Peyer's patch (tissue), 4 donors: Measurements from ENCODE around the gene NCKAP5. TPM values are rescaled to one million over a fixed set of nuclear protein-coding genes. Genes with fewer than 3 reads are reported as not detected.

ENCODE experiments used
- DNase-seq, 3 donors: peaks; one replicate each; pipeline ENCODE4 v3.0.0-alpha.2; 2017 to 2019
- H3K27ac ChIP-seq, 4 donors: fragments of 200-600 bp; sonication (generic); one replicate each; pipeline ENCODE4 v1.5.1; 2016 to 2019
- H3K27me3 ChIP-seq, 2 donors: fragments of 200-600 bp; sonication (generic); one replicate each; pipeline ENCODE4 v1.5.1; 2019
- H3K36me3 ChIP-seq, 3 donors: fragments of 200-600 bp; sonication (generic); one replicate each; pipeline ENCODE4 v1.5.1; 2016 to 2019
- H3K4me1 ChIP-seq, 4 donors: fragments of 200-600 bp; sonication (generic); one replicate each; pipeline ENCODE4 v1.5.1; 2016 to 2019
- H3K4me3 ChIP-seq, 4 donors: fragments of 200-600 bp; sonication (generic); 1 replicate in 3 of 4; 2 replicates in 1 of 4; pipeline ENCODE4 v1.5.1; 2016 to 2019; ENCODE audit warnings: mild to moderate bottlenecking in 1 of 4
- H3K9me3 ChIP-seq, 4 donors: fragments of 200-600 bp; sonication (generic); one replicate each; pipeline ENCODE4 v1.5.1; 2016 to 2019; ENCODE audit warnings: mild to moderate bottlenecking in 1 of 4
- CTCF ChIP-seq, 6 experiments: fragments of 450-650 bp in 4 of 6; fragments of 200-600 bp in 2 of 6; sonication (generic) in 1 of 6; IDR thresholded peaks; one replicate each; pipeline ENCODE4 v1.5.1; 2017 to 2019; ENCODE audit warnings: antibody characterized with exemption in 6 of 6, mild to moderate bottlenecking in 3 of 6, moderate library complexity in 1 of 6
- POLR2A ChIP-seq, 2 donors: fragments of 450-650 bp; IDR thresholded peaks; one replicate each; pipeline ENCODE4 v1.5.1; 2017; ENCODE audit warnings: antibody characterized with exemption in 2 of 2, mild to moderate bottlenecking in 2 of 2, moderate library complexity in 2 of 2
- total RNA-seq, 4 donors: library from RNA; depleted of rRNA; stranded (reverse); fragments of >200 nt; gene quantifications; one replicate each; pipeline ENCODE4 v1.1.0, GENCODE V29; 2016

NCKAP5 gene
- total RNA-seq, 4 donors from 2014 or later = 9.1 to 28.5 (median 22.5) TPM

GRCh38 chr2:132998221-132998620, 570.0 kb downstream of the NCKAP5 start:
- no peak for DNase-seq
- Histone ChIP-seq H3K36me3 (no peaks in the 10 kb centered on the region), H3K9me3 (no peaks in the 10 kb centered on the region), H3K27ac (no peak overlapping the region), H3K27me3 (no peaks in the 10 kb centered on the region), H3K4me3 (no peak overlapping the region), H3K4me1 (no peaks in the 10 kb centered on the region)
- TF ChIP-seq POLR2A (IDR thresholded peaks at IDR 0.05) = no peak
- TF ChIP-seq CTCF (IDR thresholded peaks at IDR 0.05) = no peak

GRCh38 chr2:132991471-132992045, 576.7 kb downstream of the NCKAP5 start:
- no peak overlapping the region for H3K27ac ChIP-seq
- TF ChIP-seq CTCF (IDR thresholded peaks at IDR 0.05) = no peak
- no peak for TF ChIP-seq POLR2A (IDR thresholded peaks at IDR 0.05)
- DNase-seq = no peak

GRCh38 chr2:132984731-132985130, 583.5 kb downstream of the NCKAP5 start:
- TF ChIP-seq POLR2A (IDR thresholded peaks at IDR 0.05) (no peak), CTCF (IDR thresholded peaks at IDR 0.05) (no peak)
- H3K27ac ChIP-seq = no peak overlapping the region
- H3K4me1 ChIP-seq = no peaks in the 10 kb centered on the region
- no peak for DNase-seq
- H3K9me3 ChIP-seq = no peaks in the 10 kb centered on the region
- H3K27me3 ChIP-seq = no peaks in the 10 kb centered on the region
- H3K4me3 ChIP-seq = no peak overlapping the region
- H3K36me3 ChIP-seq = no peaks in the 10 kb centered on the region

More at GRCh38 chr2:132991471-132992045, 576.7 kb downstream of the NCKAP5 start:
- no peak overlapping the region for H3K4me3 ChIP-seq
- H3K4me1 ChIP-seq = no peaks in the 10 kb centered on the region
- H3K27me3 ChIP-seq = no peaks in the 10 kb centered on the region
- no peaks in the 10 kb centered on the region for H3K36me3 ChIP-seq
- H3K9me3 ChIP-seq = no peaks in the 10 kb centered on the region

GRCh38 chr2:132980304-132980703, 588.0 kb downstream of the NCKAP5 start:
- no peaks in the 10 kb centered on the region for H3K9me3 ChIP-seq
- no peak for DNase-seq
- H3K4me1 ChIP-seq = no peaks in the 10 kb centered on the region
- no peak overlapping the region for H3K4me3 ChIP-seq
- H3K36me3 ChIP-seq = no peaks in the 10 kb centered on the region
- TF ChIP-seq CTCF (IDR thresholded peaks at IDR 0.05) (no peak), POLR2A (IDR thresholded peaks at IDR 0.05) (no peak)
- H3K27ac ChIP-seq = no peak overlapping the region
- H3K27me3 ChIP-seq = no peaks in the 10 kb centered on the region

GRCh38 chr2:132979339-132980093, 588.7 kb downstream of the NCKAP5 start:
- Histone ChIP-seq H3K27ac (no peak overlapping the region), H3K36me3 (no peaks in the 10 kb centered on the region), H3K4me3 (no peak overlapping the region), H3K4me1 (peaks cover 0 to 2% (median 0%) of the 10 kb centered on the region in 4 donors), H3K27me3 (no peaks in the 10 kb centered on the region), H3K9me3 (no peaks in the 10 kb centered on the region)
- TF ChIP-seq POLR2A (IDR thresholded peaks at IDR 0.05) (no peak), CTCF (IDR thresholded peaks at IDR 0.05) (no peak)
- no peak for DNase-seq
